NT2/D1 (cell line): ENCODE results near the gene SYK.

ENCODE experiments used
- DNase-seq: peaks from one replicate; pipeline ENCODE4 v3.0.0-alpha.2; 2011; ENCODE audit warnings: low read depth, low spot score
- H3K27me3 ChIP-seq: 2 replicates; pipeline ENCODE4 v1.6.0; 2011; ENCODE audit warnings: mild to moderate bottlenecking; ENCODE audit not compliant: insufficient read length, insufficient read depth
- H3K36me3 ChIP-seq: 2 replicates; pipeline ENCODE4 v1.6.1; 2011; ENCODE audit warnings: mild to moderate bottlenecking, low read length, mixed read lengths; ENCODE audit not compliant: insufficient read depth, insufficient read length
- H3K4me1 ChIP-seq: 2 replicates; pipeline ENCODE4 v1.5.1; 2011; ENCODE audit not compliant: insufficient read depth, insufficient read length
- H3K4me3 ChIP-seq: 2 replicates; pipeline ENCODE4 v1.5.1; 2011; ENCODE audit warnings: low read depth; ENCODE audit not compliant: insufficient read length
- H3K9ac ChIP-seq: 2 replicates; pipeline ENCODE4 v1.6.0; 2011; ENCODE audit warnings: low read depth; ENCODE audit not compliant: insufficient read length
- H3K9me3 ChIP-seq: 2 replicates; pipeline ENCODE4 v1.5.1; 2011; ENCODE audit warnings: mild to moderate bottlenecking, low read length; ENCODE audit not compliant: insufficient read depth
- SUZ12 ChIP-seq: IDR thresholded peaks from 2 replicates; pipeline ENCODE4 v1.6.1; 2011; ENCODE audit not compliant: insufficient read length, insufficient read depth; ENCODE audit errors: extremely low read depth
- YY1 ChIP-seq: IDR thresholded peaks from 2 replicates; pipeline ENCODE4 v1.6.1; 2011; ENCODE audit not compliant: insufficient read length, insufficient read depth
- ZNF274 ChIP-seq: IDR thresholded peaks from 2 replicates; pipeline ENCODE4 v1.6.1; 2011; ENCODE audit warnings: mild to moderate bottlenecking, low read depth, low read length

SYK gene

DNA sequence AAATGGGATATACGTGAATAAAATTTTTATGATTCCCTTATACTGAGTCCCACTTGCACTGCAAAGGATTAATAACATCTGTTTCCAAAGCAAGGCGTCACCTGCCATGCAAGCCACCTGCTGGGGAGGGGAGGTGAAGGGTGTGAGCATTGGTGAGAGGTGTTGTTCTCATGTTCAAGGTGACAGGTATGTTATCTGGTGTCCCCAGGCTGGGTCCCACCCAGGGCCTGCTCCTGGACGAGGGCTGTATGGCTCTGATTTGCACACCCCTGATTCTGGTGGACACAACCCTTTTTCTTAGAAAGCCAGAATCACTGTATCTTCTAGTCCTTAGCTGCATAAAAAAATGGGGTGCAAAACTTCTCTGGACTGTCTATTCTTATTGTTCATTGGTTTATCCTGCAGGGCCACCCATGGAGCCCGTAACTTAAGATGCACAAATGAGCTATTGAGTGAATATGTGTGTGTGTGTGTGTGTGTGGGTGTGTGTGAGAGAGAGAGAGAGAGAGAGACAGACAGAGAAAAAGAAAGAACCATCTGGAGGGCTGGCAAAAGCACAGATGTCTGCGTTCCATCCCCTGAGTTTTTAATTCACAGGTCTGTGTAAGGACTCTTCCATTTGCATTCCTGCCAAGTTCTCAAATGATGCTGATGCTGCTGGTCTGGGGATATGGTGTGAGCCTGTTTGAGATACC, 53.7 kb downstream of the SYK start:
- no peaks in the 10 kb centered on the region for H3K9me3 ChIP-seq
- H3K9ac ChIP-seq, result no peak overlapping the region
- TF ChIP-seq SUZ12 (no peak), YY1 (no peak), ZNF274 (no peak)
- peaks cover 3% of the 10 kb centered on the region for H3K4me1 ChIP-seq
- H3K27me3 ChIP-seq, result no peaks in the 10 kb centered on the region
- no peak overlapping the region for H3K4me3 ChIP-seq
- no peak for DNase-seq
- no peaks in the 10 kb centered on the region for H3K36me3 ChIP-seq

DNA sequence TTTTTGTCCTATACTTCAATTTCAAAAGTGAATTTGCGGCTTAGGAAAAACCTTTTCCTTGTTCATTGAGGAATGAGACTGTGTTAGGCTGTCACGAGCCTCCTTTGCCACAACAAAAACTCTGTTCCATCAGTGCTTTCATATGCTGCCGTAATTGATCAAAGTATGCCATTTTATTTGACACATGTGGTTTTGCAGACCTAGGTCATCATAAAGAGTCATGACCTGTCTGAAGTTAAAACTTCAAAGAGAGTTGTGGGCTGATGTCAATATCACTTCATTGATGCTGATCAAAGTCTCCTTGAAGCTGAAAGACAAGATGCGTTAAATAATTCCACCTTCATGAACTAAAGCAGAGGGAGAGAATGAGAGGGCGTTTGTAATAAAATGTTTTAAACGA, 55.5 kb downstream of the SYK start:
- no peak for DNase-seq
- Histone ChIP-seq H3K4me1 (peaks cover 3% of the 10 kb centered on the region), H3K36me3 (no peaks in the 10 kb centered on the region)

DNA sequence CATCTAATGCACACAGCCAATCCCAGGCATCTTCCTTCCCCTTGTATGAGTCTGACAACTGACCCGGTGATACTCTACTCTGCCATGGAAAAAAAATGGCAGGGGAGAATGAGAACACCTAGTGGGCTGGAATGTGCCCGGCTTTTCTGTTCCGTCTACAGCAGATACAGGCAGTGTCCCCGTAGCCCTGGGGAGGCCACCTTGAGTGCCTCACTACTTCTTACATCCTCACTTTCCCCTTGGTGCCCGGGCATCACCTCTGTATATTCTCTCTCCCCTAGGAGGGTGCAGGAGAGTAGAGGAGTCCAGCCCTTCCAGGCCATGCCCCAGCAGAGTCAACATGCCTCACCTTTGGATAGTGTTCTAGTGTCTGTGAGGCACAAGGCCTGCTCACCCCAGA, 56.2 kb downstream of the SYK start:
- Histone ChIP-seq H3K4me3 (no peak overlapping the region), H3K27me3 (no peaks in the 10 kb centered on the region), H3K9me3 (no peaks in the 10 kb centered on the region), H3K36me3 (no peaks in the 10 kb centered on the region), H3K4me1 (peaks cover 3% of the 10 kb centered on the region), H3K9ac (no peak overlapping the region)
- DNase-seq, result no peak
- no peak for TF ChIP-seq SUZ12
- no peak for TF ChIP-seq YY1
- no peak for TF ChIP-seq ZNF274

More for the DNA sequence above, 55.5 kb downstream of the SYK start:
- Histone ChIP-seq H3K27me3 (no peaks in the 10 kb centered on the region), H3K9me3 (no peaks in the 10 kb centered on the region), H3K9ac (no peak overlapping the region), H3K4me3 (no peak overlapping the region)
- TF ChIP-seq SUZ12 (no peak), YY1 (no peak), ZNF274 (no peak)

DNA sequence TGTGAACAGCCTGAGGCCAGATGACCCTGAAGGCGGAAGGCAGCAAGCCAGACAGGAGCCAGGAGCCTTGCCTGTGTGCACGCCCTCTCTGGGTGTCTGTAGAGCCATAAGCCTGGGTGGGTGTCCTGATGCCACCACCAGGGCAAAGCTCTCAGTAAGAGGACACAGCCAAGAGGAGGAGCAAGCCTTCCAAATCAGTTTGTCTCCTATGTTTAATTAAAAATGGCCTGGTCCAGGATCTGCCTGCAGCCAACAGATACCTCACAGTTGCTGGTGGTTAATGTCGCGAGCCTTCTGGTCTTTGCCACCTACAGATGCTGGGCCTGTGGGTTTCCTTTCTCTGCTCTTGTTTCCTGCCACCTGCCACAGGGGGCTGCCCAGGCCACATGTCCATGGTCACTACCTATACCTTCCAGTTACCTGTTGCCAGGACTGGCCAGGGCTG, 56.9 kb downstream of the SYK start:
- no peak for TF ChIP-seq ZNF274
- TF ChIP-seq YY1, result no peak
- TF ChIP-seq SUZ12, result no peak
- Histone ChIP-seq H3K9ac (no peak overlapping the region), H3K4me1 (peaks cover 3% of the 10 kb centered on the region), H3K36me3 (no peaks in the 10 kb centered on the region), H3K27me3 (no peaks in the 10 kb centered on the region), H3K4me3 (no peak overlapping the region), H3K9me3 (no peaks in the 10 kb centered on the region)
- DNase-seq, result no peak

DNA sequence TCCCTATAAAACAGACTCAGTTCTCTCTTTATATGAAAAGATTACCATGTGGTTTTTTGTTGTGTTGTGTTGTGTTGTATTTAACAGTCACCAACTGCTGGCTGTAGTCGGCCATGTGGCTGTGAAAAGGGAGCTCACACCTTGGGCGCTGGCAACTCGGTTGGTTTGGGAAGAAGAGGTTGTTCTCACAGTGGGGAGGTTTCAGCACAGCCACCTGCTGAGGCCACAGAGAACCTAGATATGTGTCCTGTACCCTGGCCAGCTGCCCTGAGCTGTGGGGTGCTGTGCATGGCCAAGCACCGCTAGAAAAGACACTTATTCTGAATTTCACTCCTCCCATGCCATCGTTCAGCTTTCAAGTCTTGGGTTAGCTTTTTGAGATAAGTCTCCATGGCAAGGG, 58.8 kb downstream of the SYK start:
- H3K4me1 ChIP-seq, result no peaks in the 10 kb centered on the region
- H3K36me3 ChIP-seq, result no peaks in the 10 kb centered on the region
- H3K9me3 ChIP-seq, result no peaks in the 10 kb centered on the region
- no peak for DNase-seq
- TF ChIP-seq ZNF274 (no peak), SUZ12 (no peak), YY1 (no peak)
- H3K4me3 ChIP-seq, result no peak overlapping the region
- H3K27me3 ChIP-seq, result no peaks in the 10 kb centered on the region
- no peak overlapping the region for H3K9ac ChIP-seq

GRCh38 chr9:90860826-90861225, 59.2 kb downstream of the SYK start:
- no peaks in the 10 kb centered on the region for H3K36me3 ChIP-seq
- DNase-seq, result no peak
- no peak for TF ChIP-seq YY1

GRCh38 chr9:90861380-90861779, 59.8 kb downstream of the SYK start:
- no peaks in the 10 kb centered on the region for H3K4me1 ChIP-seq
- H3K36me3 ChIP-seq, result no peaks in the 10 kb centered on the region
- no peak overlapping the region for H3K9ac ChIP-seq
- no peak for TF ChIP-seq ZNF274
- TF ChIP-seq SUZ12, result no peak
- no peak for TF ChIP-seq YY1
- DNase-seq, result no peak
- no peaks in the 10 kb centered on the region for H3K27me3 ChIP-seq
- H3K4me3 ChIP-seq, result no peak overlapping the region
- H3K9me3 ChIP-seq, result no peaks in the 10 kb centered on the region

More at GRCh38 chr9:90860826-90861225, 59.2 kb downstream of the SYK start:
- H3K9me3 ChIP-seq, result no peaks in the 10 kb centered on the region
- H3K27me3 ChIP-seq, result no peaks in the 10 kb centered on the region
- no peaks in the 10 kb centered on the region for H3K4me1 ChIP-seq
- H3K4me3 ChIP-seq, result no peak overlapping the region
- no peak overlapping the region for H3K9ac ChIP-seq
